Right hindlimb (tissue), 1 donor: Measurements from ENCODE around the gene IRAK3.

Experiments
- DNase-seq: peaks from one replicate; pipeline ENCODE4 v3.0.0-alpha.2; 2018

Gene IRAK3

GRCh38 chr12:66188584-66189485 is at the start of gene IRAK3:
Gene IRAK3 (plus strand): TSS chr12:66189214. CDS start chr12:66189300, 86 bp downstream.
- peak; percentile 71 for DNase-seq

DNA sequence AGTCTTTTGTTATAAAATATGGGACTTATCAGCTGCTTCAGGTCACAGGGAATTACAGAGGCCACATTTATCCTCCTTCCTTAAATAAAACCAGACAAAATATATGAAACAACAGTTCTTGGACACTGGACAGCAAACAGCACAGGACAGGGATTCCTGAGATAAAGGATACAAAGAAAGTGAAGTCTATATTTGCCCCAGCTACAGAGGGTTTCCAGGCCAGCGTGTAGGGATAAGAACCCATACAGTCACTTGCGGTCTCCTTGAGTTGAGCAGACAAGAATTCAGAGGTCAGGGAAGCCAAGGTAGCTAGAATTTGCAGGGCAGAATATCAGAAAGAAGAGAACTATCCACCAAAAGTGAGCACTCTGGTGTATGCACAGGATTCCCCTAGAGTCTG is 49.7 kb upstream of the IRAK3 start:
- no peak for DNase-seq

GRCh38 chr12:66140731-66141130 is 48.3 kb upstream of the IRAK3 start:
- no peak for DNase-seq

- no peak for DNase-seq
Measured at GRCh38 chr12:66141299-66141698, 47.7 kb upstream of the IRAK3 start.

- DNase-seq, result no peak
Measured at GRCh38 chr12:66142826-66143225, 46.2 kb upstream of the IRAK3 start.

GRCh38 chr12:66143868-66144267 is 45.1 kb upstream of the IRAK3 start:
- no peak for DNase-seq

- DNase-seq, result no peak
Measured at GRCh38 chr12:66144791-66145754, 43.9 kb upstream of the IRAK3 start.

DNA sequence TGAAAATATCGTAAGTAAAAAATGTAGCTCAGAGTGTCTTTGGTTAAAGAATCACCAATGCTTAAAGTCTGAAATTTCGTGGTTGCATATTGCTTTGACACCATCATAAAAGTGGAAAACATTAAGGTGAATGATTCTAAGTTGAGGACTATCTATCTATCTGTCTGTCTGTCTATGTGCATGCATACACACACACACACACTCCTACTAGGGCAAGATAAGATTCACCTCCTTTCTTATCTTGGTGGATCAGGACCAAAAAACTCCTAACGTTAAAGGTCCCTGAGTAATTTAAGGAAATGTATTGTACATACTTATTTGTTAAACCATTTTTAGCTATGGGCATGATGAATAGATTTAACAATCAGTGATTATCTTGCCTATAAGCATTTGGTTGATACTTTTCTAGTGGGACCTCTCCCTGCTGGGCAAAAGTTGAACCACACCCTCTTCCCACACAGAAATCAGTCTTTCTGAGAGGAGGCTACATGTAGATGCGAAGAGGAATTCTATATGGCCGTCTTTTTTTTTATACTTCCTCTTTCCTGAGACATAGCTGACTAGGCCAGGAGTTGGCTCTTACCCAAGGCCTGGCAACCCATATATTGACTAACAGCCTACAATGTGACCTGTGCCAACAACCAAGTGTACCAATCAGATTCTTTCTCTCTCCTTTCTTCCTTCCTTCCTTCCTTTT is 39.2 kb upstream of the IRAK3 start:
- DNase-seq, result no peak

DNA sequence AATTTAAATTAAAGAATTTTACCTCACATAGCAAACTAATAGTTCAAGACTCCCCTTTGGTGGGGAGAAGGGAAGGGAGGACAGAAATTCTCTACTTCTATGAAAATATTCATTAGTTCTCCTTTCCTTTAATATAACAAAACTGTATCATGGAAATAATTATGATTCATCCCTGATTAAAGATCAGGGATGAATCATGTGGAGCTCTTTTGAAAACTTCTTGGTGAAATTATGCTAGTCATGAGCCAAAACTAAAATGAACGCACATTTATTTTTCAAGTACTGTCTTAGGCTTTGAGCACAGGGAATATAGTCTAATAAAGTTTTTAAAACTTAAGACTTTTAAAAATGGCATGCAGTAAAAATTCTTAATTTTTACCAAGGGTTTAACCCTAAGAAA is 36.3 kb upstream of the IRAK3 start:
- no peak for DNase-seq

DNA sequence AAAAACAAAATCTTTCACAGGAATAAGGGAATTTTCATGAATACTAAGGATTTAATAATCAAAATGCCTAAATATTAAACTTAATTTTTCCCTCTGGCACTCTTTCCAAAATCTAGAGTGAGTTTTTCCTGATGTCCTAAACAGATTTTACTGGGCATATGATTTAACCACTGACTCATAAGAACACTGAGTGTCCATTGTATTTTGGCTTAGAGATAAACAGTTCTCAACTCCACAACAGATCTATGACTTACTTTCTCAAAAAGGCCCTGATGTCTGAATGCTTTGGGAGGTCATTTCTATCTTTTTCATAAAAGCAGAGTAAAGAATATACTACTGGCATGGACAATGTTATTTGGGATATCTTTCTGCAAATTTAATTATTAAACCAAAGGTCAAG is 34.2 kb upstream of the IRAK3 start:
- no peak for DNase-seq

DNA sequence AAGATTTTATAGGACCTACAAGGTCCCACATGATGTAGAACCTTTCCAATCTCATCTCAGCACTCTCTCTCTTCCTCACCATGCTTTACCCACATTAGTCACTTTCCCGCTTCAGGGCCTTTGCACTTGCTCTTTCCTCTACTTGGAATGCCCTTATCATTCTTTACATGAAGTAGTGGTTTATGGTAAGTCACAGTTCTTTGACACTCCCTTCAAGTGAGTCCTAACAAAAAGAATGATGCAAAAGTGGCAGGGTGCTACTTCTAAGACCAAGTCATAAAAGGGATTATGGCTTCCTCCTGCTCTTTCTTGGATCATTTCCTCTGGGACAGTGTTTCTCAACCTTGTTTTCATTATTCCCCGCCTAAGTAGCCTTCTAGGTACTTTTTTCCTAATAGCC is 32.4 kb upstream of the IRAK3 start:
- no peak for DNase-seq

- DNase-seq, result no peak
Measured at GRCh38 chr12:66159123-66159522, 29.9 kb upstream of the IRAK3 start.

- no peak for DNase-seq
Measured at GRCh38 chr12:66160704-66161103, 28.3 kb upstream of the IRAK3 start.

DNA sequence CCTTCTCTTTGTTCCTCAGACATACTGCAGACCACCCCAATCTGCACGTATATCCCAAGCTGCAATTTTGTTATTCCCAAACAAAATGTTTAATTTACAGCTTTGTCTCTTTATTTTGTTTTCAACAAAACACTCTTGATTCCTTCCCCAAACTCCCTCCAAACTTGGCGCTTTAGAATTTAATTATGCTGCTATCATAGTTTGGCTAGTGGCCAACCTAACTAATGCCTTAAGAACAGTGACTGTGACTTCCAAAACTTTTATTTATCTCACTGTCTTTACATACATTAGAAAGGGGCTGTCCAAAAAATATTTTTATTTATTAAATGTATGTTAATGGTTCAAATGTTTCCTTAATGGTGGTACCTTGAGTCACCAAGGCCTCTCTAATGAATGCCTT is 26.3 kb upstream of the IRAK3 start:
- DNase-seq, result no peak

- no peak for DNase-seq
Measured at GRCh38 chr12:66163289-66163688, 25.7 kb upstream of the IRAK3 start.

GRCh38 chr12:66164349-66164821 is 24.6 kb upstream of the IRAK3 start:
- no peak for DNase-seq

GRCh38 chr12:66165141-66165540 is 23.9 kb upstream of the IRAK3 start:
- DNase-seq, result no peak

- DNase-seq, result no peak
Measured at GRCh38 chr12:66166561-66166960, 22.5 kb upstream of the IRAK3 start.

DNA sequence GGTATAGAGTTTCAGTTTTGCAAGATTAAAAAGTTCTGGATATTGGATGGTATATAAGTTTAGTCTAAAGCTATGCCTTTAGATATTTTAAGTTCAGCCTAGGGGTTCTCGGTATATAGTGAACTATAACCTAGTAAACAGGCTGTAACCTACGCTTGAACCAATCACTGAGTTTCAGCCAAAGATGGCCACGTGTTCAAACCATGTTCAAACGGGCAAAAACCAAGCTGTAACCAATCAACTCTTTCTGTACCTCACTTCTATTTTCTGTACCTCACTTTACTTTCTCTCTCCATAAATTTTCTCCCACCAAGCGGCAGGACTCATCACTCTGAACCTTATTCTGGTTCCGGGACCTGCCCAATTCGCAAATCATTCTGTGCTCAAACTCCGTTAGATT is 20.6 kb upstream of the IRAK3 start:
- no peak for DNase-seq

GRCh38 chr12:66169221-66170170 is 19.5 kb upstream of the IRAK3 start, which contains the start of gene TMBIM4:
Gene TMBIM4 (minus strand): TSS chr12:66169996. CDS start chr12:66169951, 45 bp downstream.
- peak; percentile 95 for DNase-seq

DNA sequence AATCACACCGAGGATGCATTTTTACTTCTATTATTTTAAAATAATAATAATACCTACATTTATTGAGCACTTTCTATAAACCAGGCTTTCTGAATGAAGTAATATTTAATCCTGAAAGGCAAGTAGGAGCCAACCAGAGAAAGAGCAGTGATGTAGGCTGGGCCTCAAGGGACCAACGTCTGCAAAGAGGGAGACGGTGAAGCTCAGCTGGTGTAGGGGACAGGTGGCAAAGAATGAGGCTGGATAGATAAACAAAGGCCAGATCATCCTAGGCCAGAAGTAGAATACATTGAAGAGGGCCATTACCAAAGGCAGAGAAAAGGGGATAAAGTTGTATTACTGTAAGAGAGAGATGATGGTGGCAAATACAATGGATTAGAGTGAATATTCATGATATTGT is 18.4 kb upstream of the IRAK3 start:
- DNase-seq, result no peak
